H9 (cell line): ENCODE results near the gene DOHH. TPM values are rescaled to one million over a fixed set of nuclear protein-coding genes. Genes with fewer than 3 reads are reported as not detected.
A peak's percentile ranks its signal among the peaks of the same experiment; 100 is the strongest.

Experiments used
- DNase-seq: peaks from one replicate; pipeline ENCODE4 v3.0.0-alpha.2; 2017
- H2AFZ ChIP-seq: one replicate; pipeline ENCODE4 v1.6.1; 2013; ENCODE audit warnings: mild to moderate bottlenecking, low read length, control low read depth, moderate library complexity
- H2AK5ac ChIP-seq: 2 replicates; pipeline ENCODE4 v1.6.1; 2013; ENCODE audit warnings: low read length, control low read depth, mixed read lengths; ENCODE audit not compliant: insufficient read length
- H2BK120ac ChIP-seq: one replicate; pipeline ENCODE4 v1.6.1; 2013; ENCODE audit warnings: low read depth, mild to moderate bottlenecking, low read length, control low read depth, inconsistent platforms; ENCODE audit not compliant: poor library complexity, severe bottlenecking
- H2BK12ac ChIP-seq: 2 replicates; pipeline ENCODE4 v1.6.1; 2013; ENCODE audit warnings: low read length, control low read depth, mixed read lengths, low read depth; ENCODE audit not compliant: insufficient read length
- H2BK15ac ChIP-seq: 2 replicates; pipeline ENCODE4 v1.6.1; 2013; ENCODE audit warnings: low read depth, low read length, control low read depth
- H2BK20ac ChIP-seq: one replicate; pipeline ENCODE4 v1.6.1; 2013; ENCODE audit warnings: low read depth, mild to moderate bottlenecking, low read length, control low read depth, inconsistent platforms; ENCODE audit not compliant: poor library complexity, severe bottlenecking
- H2BK5ac ChIP-seq: 2 replicates; pipeline ENCODE4 v1.6.1; 2013; ENCODE audit warnings: low read length, control low read depth, mixed read lengths; ENCODE audit not compliant: insufficient read length
- H3K14ac ChIP-seq: 2 replicates; pipeline ENCODE4 v1.6.1; 2013; ENCODE audit warnings: low read length, control low read depth; ENCODE audit not compliant: insufficient read depth
- H3K18ac ChIP-seq: 2 replicates; pipeline ENCODE4 v1.6.1; 2013; ENCODE audit warnings: low read depth, mild to moderate bottlenecking, mixed read lengths, low read length, control low read depth; ENCODE audit not compliant: insufficient read length
- H3K23ac ChIP-seq: 2 replicates; pipeline ENCODE4 v1.6.1; 2013; ENCODE audit warnings: low read length, control low read depth, mixed read lengths, low read depth; ENCODE audit not compliant: insufficient read length
- H3K23me2 ChIP-seq: 2 replicates; pipeline ENCODE4 v1.6.1; 2013; ENCODE audit warnings: low read depth, mild to moderate bottlenecking, mixed read lengths, low read length, control low read depth; ENCODE audit not compliant: insufficient read length, poor library complexity, severe bottlenecking
- H3K27ac ChIP-seq: 2 replicates; pipeline ENCODE4 v1.5.1; 2013; ENCODE audit warnings: low read length, control low read depth, mixed read lengths, low read depth; ENCODE audit not compliant: insufficient read length
- H3K27me3 ChIP-seq: 2 replicates; pipeline ENCODE4 v1.6.1; 2013; ENCODE audit warnings: low read length, control low read depth, inconsistent platforms; ENCODE audit not compliant: insufficient read depth
- H3K4ac ChIP-seq: 2 replicates; pipeline ENCODE4 v1.6.1; 2013; ENCODE audit warnings: low read depth, mild to moderate bottlenecking, control low read depth, inconsistent platforms, low read length, moderate library complexity
- H3K4me1 ChIP-seq: 2 replicates; pipeline ENCODE4 v1.6.1; 2013; ENCODE audit warnings: low read length, control low read depth, inconsistent platforms; ENCODE audit not compliant: insufficient read depth
- H3K4me2 ChIP-seq: 2 replicates; pipeline ENCODE4 v1.6.1; 2013; ENCODE audit warnings: low read length, control low read depth, mixed read lengths; ENCODE audit not compliant: insufficient read length, insufficient read depth
- H3K56ac ChIP-seq: 2 replicates; pipeline ENCODE4 v1.6.1; 2013; ENCODE audit warnings: low read depth, mild to moderate bottlenecking, mixed read lengths, low read length, control low read depth; ENCODE audit not compliant: insufficient read length
- H3K79me1 ChIP-seq: 2 replicates; pipeline ENCODE4 v1.6.1; 2013; ENCODE audit warnings: low read depth, mild to moderate bottlenecking, moderate library complexity, low read length, control low read depth, inconsistent platforms; ENCODE audit not compliant: insufficient read depth, poor library complexity, severe bottlenecking
- H3K79me2 ChIP-seq: 2 replicates; pipeline ENCODE4 v1.6.1; 2013; ENCODE audit warnings: low read length, control low read depth, inconsistent platforms; ENCODE audit not compliant: insufficient read depth
- H3K9ac ChIP-seq: 2 replicates; pipeline ENCODE4 v1.6.1; 2013; ENCODE audit warnings: low read length, control low read depth, mixed read lengths; ENCODE audit not compliant: insufficient read length; ENCODE audit errors: extremely low read depth
- H3K9me3 ChIP-seq: one replicate; pipeline ENCODE4 v1.6.1; 2013; ENCODE audit warnings: low read depth, low read length, inconsistent platforms; ENCODE audit not compliant: control insufficient read depth
- H3T11ph ChIP-seq: one replicate; pipeline ENCODE4 v1.6.1; 2013; ENCODE audit warnings: mild to moderate bottlenecking, low read length, control low read depth, inconsistent platforms
- H4K20me1 ChIP-seq: one replicate; pipeline ENCODE4 v1.6.1; 2013; ENCODE audit not compliant: control insufficient read depth, insufficient read length, insufficient read depth
- H4K5ac ChIP-seq: 2 replicates; pipeline ENCODE4 v1.6.1; 2013; ENCODE audit warnings: low read depth, mild to moderate bottlenecking, mixed read lengths, low read length, control low read depth; ENCODE audit not compliant: insufficient read length
- H4K8ac ChIP-seq: replicated peaks from 2 replicates; pipeline ENCODE4 v1.6.1; 2013; ENCODE audit warnings: low read length, control low read depth, mixed read lengths, low read depth; ENCODE audit not compliant: insufficient read length
- H4K91ac ChIP-seq: 2 replicates; pipeline ENCODE4 v1.6.1; 2013; ENCODE audit warnings: low read depth, mild to moderate bottlenecking, moderate library complexity, mixed read lengths, low read length, control low read depth; ENCODE audit not compliant: insufficient read length
- H3K27ac Mint-ChIP-seq, 3 experiments: 2 replicates in 2 of 3; 3 replicates in 1 of 3; pipeline ENCODE4 v1.8.0; 2020 to 2021; ENCODE audit warnings: mixed read lengths in 3 of 3, mild to moderate bottlenecking in 1 of 3, moderate library complexity in 1 of 3
- H3K27me3 Mint-ChIP-seq: 2 replicates; pipeline ENCODE4 v1.8.0; 2021; ENCODE audit warnings: low read depth, mild to moderate bottlenecking, moderate library complexity, mixed read lengths
- H3K36me3 Mint-ChIP-seq, 3 experiments: 2 replicates in 2 of 3; 3 replicates in 1 of 3; pipeline ENCODE4 v1.8.0; 2020 to 2021; ENCODE audit warnings: low read depth in 3 of 3, mixed read lengths in 3 of 3; ENCODE audit not compliant: insufficient read depth in 1 of 3
- H3K4me1 Mint-ChIP-seq, 2 experiments: 2 replicates each; pipeline ENCODE4 v1.8.0; 2020; ENCODE audit warnings: mixed read lengths in 2 of 2
- H3K4me3 Mint-ChIP-seq, 2 experiments: 2 replicates in 1 of 2; 3 replicates in 1 of 2; pipeline ENCODE4 v1.8.0; 2020 to 2021; ENCODE audit warnings: mild to moderate bottlenecking in 2 of 2, mixed read lengths in 2 of 2, moderate library complexity in 1 of 2
- H3K9me3 Mint-ChIP-seq, 2 experiments: 2 replicates in 1 of 2; 3 replicates in 1 of 2; pipeline ENCODE4 v1.8.0; 2020; ENCODE audit warnings: mild to moderate bottlenecking in 2 of 2, mixed read lengths in 2 of 2, moderate library complexity in 1 of 2
- WGBS: extraction: QIAGEN DNeasy Blood & Tissue Kit; methylation state at CpG from one replicate; pipeline ENCODE4 v1.1.7; 2013; ENCODE audit warnings: missing lambda C conversion rate, low lambda C conversion rate, mixed read lengths; ENCODE audit not compliant: insufficient read length; ENCODE audit errors: extremely low coverage; 5-methylcytosine and 5-hydroxymethylcytosine counted together
- total RNA-seq: library from RNA; stranded (reverse); gene quantifications from 2 replicates; pipeline ENCODE4 v1.2.1, GENCODE V29; 2021
- TF ChIP-seq, protein P1 (sequence below): fragments of 200-600 bp; sonication (generic); conservative IDR thresholded peaks from 3 replicates; pipeline ENCODE4 v1.8.0; 2021; ENCODE audit warnings: antibody characterized with exemption, mild to moderate bottlenecking

The DOHH gene
- total RNA-seq, 1 experiment from 2014 or later, result 16.5 TPM

DNA sequence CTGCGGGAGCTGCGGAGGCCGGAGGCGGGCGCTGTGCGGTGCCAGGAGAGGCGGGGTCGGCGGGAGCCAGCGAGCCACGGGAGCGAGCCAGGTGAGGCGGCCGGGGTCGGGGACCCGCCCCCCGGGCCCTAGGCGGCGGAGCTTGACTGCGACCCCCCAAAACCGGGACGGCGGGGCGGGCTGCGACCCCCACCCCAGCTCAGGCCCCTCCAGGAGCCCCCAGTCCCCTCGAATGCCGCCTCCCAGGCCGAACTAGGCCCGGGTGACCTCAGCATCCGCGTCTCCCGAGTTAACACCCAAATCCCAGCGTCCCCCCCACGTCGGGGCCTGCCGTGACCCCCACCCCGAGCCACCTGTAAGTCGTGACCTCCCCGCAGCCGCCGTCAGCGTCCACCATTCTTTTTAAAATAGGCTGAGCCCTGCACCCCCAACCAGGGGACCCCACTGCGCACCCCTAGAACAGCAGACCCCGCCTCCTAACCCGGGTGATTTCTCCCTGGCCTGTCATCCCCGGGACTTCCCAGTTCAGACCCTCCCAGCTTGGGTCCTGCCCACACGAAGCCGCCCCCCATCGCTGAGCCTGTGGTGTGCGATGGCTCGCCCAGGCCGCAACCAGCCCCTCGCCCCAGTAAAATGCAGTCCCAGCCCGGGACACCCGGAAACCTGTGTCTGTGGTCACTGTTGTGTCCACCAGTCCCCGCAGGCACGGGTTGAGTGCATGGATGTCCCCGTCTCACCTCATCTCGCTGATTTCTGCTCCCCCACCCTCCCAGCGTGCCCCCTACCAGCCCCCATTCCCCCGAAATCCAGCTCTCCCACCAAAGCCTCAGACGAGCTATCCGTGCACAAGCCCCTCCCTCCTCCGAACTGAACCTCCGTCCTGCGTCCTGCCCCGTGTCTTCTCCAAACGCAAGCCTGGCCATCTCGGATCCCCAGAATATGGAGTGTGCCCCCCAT, 6.2 kb upstream of the DOHH start:
- Histone ChIP-seq H3K79me2 (peaks cover 1% of the 10 kb centered on the region; the same call in 1 of the 2 replicates), H4K5ac (no peak overlapping the region), H3K4ac (no peak overlapping the region), H3K27ac (no peak overlapping the region), H3K56ac (no peak overlapping the region), H2BK20ac (no peak overlapping the region), H2BK12ac (no peak overlapping the region), H3K79me1 (no peaks in the 10 kb centered on the region), H2BK15ac (no peak overlapping the region), H3K9ac (peak overlapping the region; percentile 41), H3K4me1 (no peaks in the 10 kb centered on the region), H3K9me3 (no peaks in the 10 kb centered on the region), H3K18ac (peak overlapping the region; percentile 43), H2AK5ac (no peak overlapping the region), H4K91ac (no peak overlapping the region), H3K23ac (no peak overlapping the region), H2BK120ac (no peak overlapping the region), H3K23me2 (peaks cover 15% of the 10 kb centered on the region), H3K27me3 (no peaks in the 10 kb centered on the region), H2BK5ac (no peak overlapping the region), H4K8ac (no peak overlapping the region), H3K4me2 (peak overlapping the region; percentile 86), H3T11ph (no peak overlapping the region), H4K20me1 (no peaks in the 10 kb centered on the region), H3K14ac (no peak overlapping the region; the same call in 1 of the 2 replicates), H2AFZ (no peak overlapping the region)
- H3K27me3 Mint-ChIP-seq, result no peaks in the 10 kb centered on the region
- H3K4me1 Mint-ChIP-seq, result peaks cover 16 to 40% of the 10 kb centered on the region in 2 experiments
- TF ChIP-seq, protein P1, sequence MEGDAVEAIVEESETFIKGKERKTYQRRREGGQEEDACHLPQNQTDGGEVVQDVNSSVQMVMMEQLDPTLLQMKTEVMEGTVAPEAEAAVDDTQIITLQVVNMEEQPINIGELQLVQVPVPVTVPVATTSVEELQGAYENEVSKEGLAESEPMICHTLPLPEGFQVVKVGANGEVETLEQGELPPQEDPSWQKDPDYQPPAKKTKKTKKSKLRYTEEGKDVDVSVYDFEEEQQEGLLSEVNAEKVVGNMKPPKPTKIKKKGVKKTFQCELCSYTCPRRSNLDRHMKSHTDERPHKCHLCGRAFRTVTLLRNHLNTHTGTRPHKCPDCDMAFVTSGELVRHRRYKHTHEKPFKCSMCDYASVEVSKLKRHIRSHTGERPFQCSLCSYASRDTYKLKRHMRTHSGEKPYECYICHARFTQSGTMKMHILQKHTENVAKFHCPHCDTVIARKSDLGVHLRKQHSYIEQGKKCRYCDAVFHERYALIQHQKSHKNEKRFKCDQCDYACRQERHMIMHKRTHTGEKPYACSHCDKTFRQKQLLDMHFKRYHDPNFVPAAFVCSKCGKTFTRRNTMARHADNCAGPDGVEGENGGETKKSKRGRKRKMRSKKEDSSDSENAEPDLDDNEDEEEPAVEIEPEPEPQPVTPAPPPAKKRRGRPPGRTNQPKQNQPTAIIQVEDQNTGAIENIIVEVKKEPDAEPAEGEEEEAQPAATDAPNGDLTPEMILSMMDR, result no peak
- no CpG with 5 or more reads among the region's 69 CpGs for WGBS
- H3K27ac Mint-ChIP-seq, result peak overlapping the region in 1 of 3 experiments; percentile 87; a peak in 2 of 7 replicates
- no peak for DNase-seq
- no peaks in the 10 kb centered on the region; a peak in 1 of 5 replicates for H3K9me3 Mint-ChIP-seq
- H3K36me3 Mint-ChIP-seq, result peaks cover 10 to 30% (median 19%) of the 10 kb centered on the region in 3 experiments; a peak in 6 of 7 replicates
- peak overlapping the region; percentile 79 to 93 for H3K4me3 Mint-ChIP-seq
